NCI-H2081 treated with DMSO at 0.1 percent for 48 hours (cell line): ENCODE results near the gene CNTNAP2.

Source experiments
- DNase-seq: peaks from one replicate; lab custom pipeline; 2025; lab: John Stamatoyannopoulos, UW

The CNTNAP2 gene

GRCh38 chr7:147952918-147953317 lies 1836.3 kb downstream of the CNTNAP2 start:
- DNase-seq, result no peak

GRCh38 chr7:147968046-147968610 lies 1851.5 kb downstream of the CNTNAP2 start:
- DNase-seq, result peak; percentile 11

- no peak for DNase-seq
These were observed 1855.1 kb downstream of the CNTNAP2 start for GRCh38 chr7:147971606-147972110.

GRCh38 chr7:147978201-147978600 lies 1861.6 kb downstream of the CNTNAP2 start:
- DNase-seq, result no peak

GRCh38 chr7:147978651-147979050 lies 1862.0 kb downstream of the CNTNAP2 start:
- DNase-seq, result no peak

- DNase-seq, result no peak
These were observed 1864.5 kb downstream of the CNTNAP2 start for GRCh38 chr7:147980826-147981813.

- DNase-seq, result no peak
These were observed 1865.7 kb downstream of the CNTNAP2 start for GRCh38 chr7:147982307-147982706.

GRCh38 chr7:147984265-147984664 lies 1867.7 kb downstream of the CNTNAP2 start:
- DNase-seq, result no peak

- no peak for DNase-seq
These were observed 1873.5 kb downstream of the CNTNAP2 start for GRCh38 chr7:147990079-147990478.

- no peak for DNase-seq
These were observed 1874.3 kb downstream of the CNTNAP2 start for GRCh38 chr7:147990942-147991341.

- DNase-seq, result no peak
These were observed 1876.1 kb downstream of the CNTNAP2 start for GRCh38 chr7:147992698-147993097.

GRCh38 chr7:147997636-147998035 lies 1881.0 kb downstream of the CNTNAP2 start:
- DNase-seq, result no peak

GRCh38 chr7:147999962-148000361 lies 1883.4 kb downstream of the CNTNAP2 start:
- no peak for DNase-seq

GRCh38 chr7:148011753-148012152 lies 1895.2 kb downstream of the CNTNAP2 start:
- no peak for DNase-seq

- DNase-seq, result no peak
These were observed 1897.4 kb downstream of the CNTNAP2 start for GRCh38 chr7:148014001-148014400.

- DNase-seq, result peak; percentile 34
These were observed 1897.9 kb downstream of the CNTNAP2 start for GRCh38 chr7:148014541-148014940.

GRCh38 chr7:148017126-148017525 lies 1900.5 kb downstream of the CNTNAP2 start:
- DNase-seq, result no peak

- no peak for DNase-seq
These were observed 1904.1 kb downstream of the CNTNAP2 start for GRCh38 chr7:148020679-148021078.

- DNase-seq, result no peak
These were observed 1905.0 kb downstream of the CNTNAP2 start for GRCh38 chr7:148021507-148022045.

GRCh38 chr7:148022832-148023231 lies 1906.2 kb downstream of the CNTNAP2 start:
- DNase-seq, result no peak

GRCh38 chr7:148026713-148027112 lies 1910.1 kb downstream of the CNTNAP2 start:
- no peak for DNase-seq

GRCh38 chr7:148028165-148028564 lies 1911.6 kb downstream of the CNTNAP2 start:
- DNase-seq, result no peak

- DNase-seq, result no peak
These were observed 1914.4 kb downstream of the CNTNAP2 start for GRCh38 chr7:148031019-148031418.
